Esophagus (tissue), 2 donors: ENCODE data around the gene SPEM3. TPM values are rescaled to one million over a fixed set of nuclear protein-coding genes. Genes with fewer than 3 reads are reported as not detected.

Experiments
- H3K27ac ChIP-seq, 2 donors: one replicate each; pipeline ENCODE4 v1.5.1; 2013; ENCODE audit warnings: low read depth in 2 of 2, mild to moderate bottlenecking in 2 of 2, inconsistent platforms in 1 of 2, low read length in 1 of 2, moderate library complexity in 1 of 2
- H3K27me3 ChIP-seq, 2 donors: one replicate each; pipeline ENCODE4 v1.6.1; 2013; ENCODE audit warnings: low read length in 2 of 2, control low read depth in 1 of 2, mild to moderate bottlenecking in 1 of 2; ENCODE audit not compliant: insufficient read depth in 2 of 2, control insufficient read depth in 1 of 2
- H3K36me3 ChIP-seq, 2 donors: one replicate each; pipeline ENCODE4 v1.6.1; 2013; ENCODE audit warnings: low read length in 1 of 2; ENCODE audit not compliant: control insufficient read depth in 2 of 2, insufficient read depth in 2 of 2
- H3K4me1 ChIP-seq, 2 donors: one replicate each; pipeline ENCODE4 v1.6.1; 2013; ENCODE audit warnings: low read length in 1 of 2; ENCODE audit not compliant: control insufficient read depth in 2 of 2, insufficient read depth in 2 of 2
- H3K4me3 ChIP-seq, 2 donors: one replicate each; pipeline ENCODE4 v1.5.1; 2013; ENCODE audit warnings: low read length in 2 of 2, mild to moderate bottlenecking in 2 of 2, low read depth in 1 of 2, moderate library complexity in 1 of 2
- H3K9me3 ChIP-seq, 2 donors: one replicate each; pipeline ENCODE4 v1.6.1; 2013; ENCODE audit warnings: mild to moderate bottlenecking in 2 of 2, low read depth in 1 of 2, low read length in 1 of 2, moderate library complexity in 1 of 2; ENCODE audit not compliant: control insufficient read depth in 2 of 2, insufficient read depth in 1 of 2
- WGBS, 2 donors: extraction: QIAGEN DNeasy Blood & Tissue Kit; methylation state at CpG; one replicate each; pipeline ENCODE4 v1.1.7; 2013; 5-methylcytosine and 5-hydroxymethylcytosine counted together
- polyA plus RNA-seq, 2 donors: library from polyadenylated mRNA; stranded (reverse); fragments of 200-250 nt; gene quantifications; one replicate each; pipeline ENCODE4 v1.2.3, GENCODE V29; 2013
- donor health status: healthy with polysubstance abuse.
- donor health status: Bipolar disorder and iron deficiency.

SPEM3 gene
- polyA plus RNA-seq, 2 donors, result not detected

- Histone ChIP-seq H3K9me3 (no peaks in the 10 kb centered on the region), H3K36me3 (no peaks in the 10 kb centered on the region), H3K4me1 (peaks cover 0 to 28% of the 10 kb centered on the region in 2 donors), H3K27ac (peak within 1 kb of the TSS; percentile 62 to 65), H3K27me3 (no peaks in the 10 kb centered on the region), H3K4me3 (peak within 1 kb of the TSS; percentile 55 to 60)
- WGBS, 2 donors, result 3% methylated on average over 22 to 50 of the region's 50 CpGs
Measured at GRCh38 chr17:7439462-7440112, 10.9 kb downstream of the SPEM3 start, which contains the start of gene FGF11. FGF11 (plus strand) TSS chr17:7439512; CDS start chr17:7439621, 109 bp downstream.

GRCh38 chr17:7440113-7440833 lies 11.6 kb downstream of the SPEM3 start:
- 1 to 4% methylated on average over 36 to 46 of the region's 46 CpGs for WGBS, 2 donors
- Histone ChIP-seq H3K4me3 (peak overlapping the region; percentile 34 to 45), H3K36me3 (no peaks in the 10 kb centered on the region), H3K27me3 (peaks cover 0 to 2% of the 10 kb centered on the region in 2 donors), H3K27ac (no peak overlapping the region), H3K9me3 (no peaks in the 10 kb centered on the region), H3K4me1 (peaks cover 3 to 33% of the 10 kb centered on the region in 2 donors)

GRCh38 chr17:7440834-7441195 lies 12.2 kb downstream of the SPEM3 start:
- peak overlapping the region in 1 of 2 donors; percentile 34 for H3K4me3 ChIP-seq
- 10 to 29% methylated on average over 12 of the region's 12 CpGs for WGBS, 2 donors
- peaks cover 0 to 3% of the 10 kb centered on the region in 2 donors for H3K27me3 ChIP-seq
- H3K27ac ChIP-seq, result no peak overlapping the region
- H3K9me3 ChIP-seq, result no peaks in the 10 kb centered on the region
- H3K36me3 ChIP-seq, result no peaks in the 10 kb centered on the region
- H3K4me1 ChIP-seq, result peaks cover 3 to 39% of the 10 kb centered on the region in 2 donors

GRCh38 chr17:7441266-7441665 lies 12.6 kb downstream of the SPEM3 start:
- H3K27me3 ChIP-seq, result peaks cover 0 to 3% of the 10 kb centered on the region in 2 donors
- H3K9me3 ChIP-seq, result no peaks in the 10 kb centered on the region
- 55 to 66% methylated on average over 7 of the region's 7 CpGs for WGBS, 2 donors
- H3K36me3 ChIP-seq, result no peaks in the 10 kb centered on the region
- no peak overlapping the region for H3K27ac ChIP-seq
- no peak overlapping the region for H3K4me3 ChIP-seq
- H3K4me1 ChIP-seq, result peaks cover 3 to 40% of the 10 kb centered on the region in 2 donors

GRCh38 chr17:7442142-7442541 lies 13.5 kb downstream of the SPEM3 start:
- Histone ChIP-seq H3K4me3 (no peak overlapping the region), H3K9me3 (no peaks in the 10 kb centered on the region), H3K4me1 (peaks cover 3 to 38% of the 10 kb centered on the region in 2 donors), H3K27ac (no peak overlapping the region), H3K36me3 (no peaks in the 10 kb centered on the region), H3K27me3 (peaks cover 0 to 6% of the 10 kb centered on the region in 2 donors)
- WGBS, 2 donors, result 85 to 87% methylated on average over 2 of the region's 2 CpGs

- WGBS, 2 donors, result 67 to 71% methylated on average over 7 of the region's 7 CpGs
- Histone ChIP-seq H3K4me1 (peaks cover 3 to 35% of the 10 kb centered on the region in 2 donors), H3K4me3 (no peak overlapping the region), H3K27me3 (peaks cover 0 to 6% of the 10 kb centered on the region in 2 donors), H3K36me3 (no peaks in the 10 kb centered on the region), H3K27ac (peak overlapping the region; percentile 74 to 77), H3K9me3 (no peaks in the 10 kb centered on the region)
Measured at GRCh38 chr17:7443499-7444485, 15.1 kb downstream of the SPEM3 start.

- H3K36me3 ChIP-seq, result no peaks in the 10 kb centered on the region
- peak within 1 kb of the TSS; percentile 74 to 77 for H3K27ac ChIP-seq
- H3K27me3 ChIP-seq, result peaks cover 0 to 6% of the 10 kb centered on the region in 2 donors
- WGBS, 2 donors, result 9 to 10% methylated on average over 51 of the region's 51 CpGs
- peaks cover 3 to 29% of the 10 kb centered on the region in 2 donors for H3K4me1 ChIP-seq
- peak within 1 kb of the TSS; percentile 38 to 48 for H3K4me3 ChIP-seq
- no peaks in the 10 kb centered on the region for H3K9me3 ChIP-seq
Measured at GRCh38 chr17:7444682-7445618, 16.3 kb downstream of the SPEM3 start, which contains the start of gene CHRNB1. CHRNB1 (plus strand) TSS chr17:7445061; CDS start chr17:7445128, 67 bp downstream.

- Histone ChIP-seq H3K4me3 (peak overlapping the region; percentile 38 to 48), H3K27me3 (peaks cover 0 to 6% of the 10 kb centered on the region in 2 donors), H3K4me1 (peaks cover 3 to 22% of the 10 kb centered on the region in 2 donors), H3K36me3 (no peaks in the 10 kb centered on the region), H3K27ac (peak overlapping the region; percentile 9 to 11), H3K9me3 (no peaks in the 10 kb centered on the region)
- 6 to 10% methylated on average over 16 of the region's 16 CpGs for WGBS, 2 donors
Measured at GRCh38 chr17:7445619-7445968, 16.9 kb downstream of the SPEM3 start.
